ENCODE results near the gene TNNT2.

TNNT2 gene

DNA sequence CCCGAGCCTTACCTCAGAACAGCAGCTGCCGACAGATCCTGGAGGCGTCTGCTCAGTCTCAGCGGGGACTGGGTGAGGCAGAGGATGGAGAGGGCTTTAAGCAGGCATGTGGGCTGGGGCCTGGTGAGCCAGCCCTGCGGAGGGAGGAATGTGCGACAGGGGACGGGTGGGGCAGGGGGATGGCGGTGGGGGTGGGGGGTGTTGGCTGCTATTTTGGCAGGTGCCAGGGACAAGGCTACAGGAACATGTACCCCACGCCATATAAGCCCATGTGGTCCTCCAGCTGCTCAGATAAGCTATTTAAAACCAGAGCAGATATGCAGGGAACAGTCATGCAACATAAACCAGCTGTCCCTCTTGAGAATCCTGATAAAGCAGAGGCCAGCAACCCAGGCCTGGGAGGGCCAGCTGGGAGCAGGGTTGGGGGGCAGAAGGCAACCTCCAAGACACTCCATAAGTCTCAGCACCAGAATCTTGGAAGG lies at the start of gene TNNT2:
Gene TNNT2 (minus strand): TSS at position 70 of the 482 bp plus-strand sequence. CDS start 4,426 bp downstream, outside the sequence.
- Histone ChIP-seq H3K4me3 (ENCODE audit: low read depth, low read length) (no peak within 1 kb of the TSS), H3K36me3 (ENCODE audit: insufficient read depth, low read length) (no peaks in the 10 kb centered on the region), H3K27ac (ENCODE audit: low read depth, low read length) (no peak within 1 kb of the TSS), H3K4me1 (ENCODE audit: control insufficient read depth, insufficient read depth, low read length, unreplicated experiment) (no peaks in the 10 kb centered on the region), H3K79me2 (ENCODE audit: control insufficient read depth, insufficient read depth, low read length, unreplicated experiment) (no peaks in the 10 kb centered on the region), H2AFZ (ENCODE audit: low read length, unreplicated experiment) (no peak within 1 kb of the TSS), H3K27me3 (ENCODE audit: insufficient read depth, low read length) (peaks cover 37% of the 10 kb centered on the region)

- Histone ChIP-seq H3K27ac (ENCODE audit: low read depth, low read length) (no peak overlapping the region), H3K79me2 (ENCODE audit: control insufficient read depth, insufficient read depth, low read length, unreplicated experiment) (no peaks in the 10 kb centered on the region), H3K27me3 (ENCODE audit: insufficient read depth, low read length) (no peaks in the 10 kb centered on the region), H3K4me1 (ENCODE audit: control insufficient read depth, insufficient read depth, low read length, unreplicated experiment) (no peaks in the 10 kb centered on the region), H3K36me3 (ENCODE audit: insufficient read depth, low read length) (no peaks in the 10 kb centered on the region), H3K4me3 (ENCODE audit: low read depth, low read length) (no peak overlapping the region), H2AFZ (ENCODE audit: low read length, unreplicated experiment) (no peak overlapping the region)
Observed at GRCh38 chr1:201426479-201427310, 49.2 kb upstream of the TNNT2 start.

GRCh38 chr1:201424146-201424545 lies 46.7 kb upstream of the TNNT2 start:
- Histone ChIP-seq H3K79me2 (ENCODE audit: control insufficient read depth, insufficient read depth, low read length, unreplicated experiment) (no peaks in the 10 kb centered on the region), H2AFZ (ENCODE audit: low read length, unreplicated experiment) (no peak overlapping the region), H3K4me1 (ENCODE audit: control insufficient read depth, insufficient read depth, low read length, unreplicated experiment) (no peaks in the 10 kb centered on the region), H3K36me3 (ENCODE audit: insufficient read depth, low read length) (no peaks in the 10 kb centered on the region), H3K4me3 (ENCODE audit: low read depth, low read length) (no peak overlapping the region), H3K27ac (ENCODE audit: low read depth, low read length) (no peak overlapping the region), H3K27me3 (ENCODE audit: insufficient read depth, low read length) (peaks cover 19% of the 10 kb centered on the region)

DNA sequence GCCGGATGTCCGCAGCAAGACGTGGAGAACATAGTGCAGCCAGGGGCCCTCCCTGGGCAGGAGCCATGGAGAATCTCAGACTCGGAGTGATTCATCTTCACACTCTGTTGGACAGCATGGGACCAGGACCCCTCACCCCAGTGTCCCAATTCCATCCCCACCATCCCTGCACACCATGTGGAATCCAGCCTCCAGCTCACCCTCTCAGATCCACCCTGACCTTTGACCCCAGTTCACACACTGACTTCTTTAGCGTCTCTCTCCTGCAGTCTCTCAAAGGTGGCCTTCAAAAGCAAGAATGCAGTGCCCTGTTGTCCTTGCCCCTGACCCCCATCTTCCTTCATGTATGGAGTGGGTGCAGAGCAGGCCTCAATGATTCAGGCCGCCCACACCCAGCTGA lies 46.2 kb upstream of the TNNT2 start:
- H2AFZ ChIP-seq (ENCODE audit: low read length, unreplicated experiment): no peak overlapping the region
- no peak overlapping the region for H3K27ac ChIP-seq (ENCODE audit: low read depth, low read length)

GRCh38 chr1:201422436-201423030 lies 45.1 kb upstream of the TNNT2 start:
- H3K4me1 ChIP-seq (ENCODE audit: control insufficient read depth, insufficient read depth, low read length, unreplicated experiment): no peaks in the 10 kb centered on the region
- H3K4me3 ChIP-seq (ENCODE audit: low read depth, low read length): no peak overlapping the region
- peaks cover 29% of the 10 kb centered on the region for H3K27me3 ChIP-seq (ENCODE audit: insufficient read depth, low read length)
- no peaks in the 10 kb centered on the region for H3K36me3 ChIP-seq (ENCODE audit: insufficient read depth, low read length)
- H3K27ac ChIP-seq (ENCODE audit: low read depth, low read length): no peak overlapping the region
- H3K79me2 ChIP-seq (ENCODE audit: control insufficient read depth, insufficient read depth, low read length, unreplicated experiment): no peaks in the 10 kb centered on the region
- H2AFZ ChIP-seq (ENCODE audit: low read length, unreplicated experiment): no peak overlapping the region

More for the DNA sequence above, 46.2 kb upstream of the TNNT2 start:
- no peaks in the 10 kb centered on the region for H3K36me3 ChIP-seq (ENCODE audit: insufficient read depth, low read length)
- no peaks in the 10 kb centered on the region for H3K79me2 ChIP-seq (ENCODE audit: control insufficient read depth, insufficient read depth, low read length, unreplicated experiment)
- H3K27me3 ChIP-seq (ENCODE audit: insufficient read depth, low read length): peaks cover 23% of the 10 kb centered on the region
- H3K4me1 ChIP-seq (ENCODE audit: control insufficient read depth, insufficient read depth, low read length, unreplicated experiment): no peaks in the 10 kb centered on the region
- H3K4me3 ChIP-seq (ENCODE audit: low read depth, low read length): no peak overlapping the region

DNA sequence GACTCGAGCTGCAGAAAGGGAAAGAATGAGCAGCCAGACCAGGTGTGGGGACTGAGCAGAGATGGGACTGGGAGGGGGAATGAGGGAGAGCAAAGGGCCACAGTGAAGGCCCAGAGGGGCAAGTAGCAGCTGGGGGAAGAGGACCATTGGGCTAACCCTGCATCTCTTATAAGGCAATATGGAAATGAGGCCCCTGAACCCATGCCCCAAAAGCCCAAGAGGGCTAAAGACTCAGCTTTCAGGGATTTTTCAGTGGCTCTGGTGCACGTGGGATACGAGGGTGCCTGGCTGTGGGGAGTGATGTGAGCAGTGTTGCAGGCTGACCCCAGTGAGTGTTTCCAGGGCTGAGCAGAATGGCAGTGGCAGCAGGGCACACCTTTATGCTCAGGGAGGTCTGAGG lies 44.5 kb upstream of the TNNT2 start:
- Histone ChIP-seq H3K27ac (ENCODE audit: low read depth, low read length) (no peak overlapping the region), H3K36me3 (ENCODE audit: insufficient read depth, low read length) (no peaks in the 10 kb centered on the region), H3K79me2 (ENCODE audit: control insufficient read depth, insufficient read depth, low read length, unreplicated experiment) (no peaks in the 10 kb centered on the region), H3K27me3 (ENCODE audit: insufficient read depth, low read length) (peaks cover 34% of the 10 kb centered on the region), H2AFZ (ENCODE audit: low read length, unreplicated experiment) (no peak overlapping the region), H3K4me3 (ENCODE audit: low read depth, low read length) (no peak overlapping the region), H3K4me1 (ENCODE audit: control insufficient read depth, insufficient read depth, low read length, unreplicated experiment) (no peaks in the 10 kb centered on the region)

DNA sequence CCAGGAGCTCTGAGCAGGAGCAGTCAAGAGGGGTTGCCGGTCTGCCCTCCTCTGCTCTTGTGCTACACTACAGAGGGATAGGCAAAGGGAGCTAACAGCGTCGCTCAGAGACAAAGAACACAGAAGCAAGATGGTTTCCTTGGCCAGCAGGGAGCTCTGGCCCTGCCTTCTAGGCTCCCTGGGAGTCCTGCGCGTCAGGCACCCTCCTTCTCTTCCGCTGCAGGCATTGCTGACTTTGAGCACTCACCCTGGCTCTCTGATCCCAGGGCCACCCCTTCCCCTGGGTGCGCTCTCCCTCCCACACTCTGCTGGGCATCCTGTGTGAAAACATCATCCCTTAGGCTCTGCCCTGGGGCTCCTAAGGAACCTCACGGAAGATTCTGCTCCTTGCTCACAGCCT lies 43.6 kb upstream of the TNNT2 start:
- H3K36me3 ChIP-seq (ENCODE audit: insufficient read depth, low read length): no peaks in the 10 kb centered on the region
- H3K27ac ChIP-seq (ENCODE audit: low read depth, low read length): no peak overlapping the region
- H3K27me3 ChIP-seq (ENCODE audit: insufficient read depth, low read length): peaks cover 44% of the 10 kb centered on the region
- H3K79me2 ChIP-seq (ENCODE audit: control insufficient read depth, insufficient read depth, low read length, unreplicated experiment): no peaks in the 10 kb centered on the region
- no peak overlapping the region for H2AFZ ChIP-seq (ENCODE audit: low read length, unreplicated experiment)
- H3K4me3 ChIP-seq (ENCODE audit: low read depth, low read length): no peak overlapping the region
- no peaks in the 10 kb centered on the region for H3K4me1 ChIP-seq (ENCODE audit: control insufficient read depth, insufficient read depth, low read length, unreplicated experiment)

DNA sequence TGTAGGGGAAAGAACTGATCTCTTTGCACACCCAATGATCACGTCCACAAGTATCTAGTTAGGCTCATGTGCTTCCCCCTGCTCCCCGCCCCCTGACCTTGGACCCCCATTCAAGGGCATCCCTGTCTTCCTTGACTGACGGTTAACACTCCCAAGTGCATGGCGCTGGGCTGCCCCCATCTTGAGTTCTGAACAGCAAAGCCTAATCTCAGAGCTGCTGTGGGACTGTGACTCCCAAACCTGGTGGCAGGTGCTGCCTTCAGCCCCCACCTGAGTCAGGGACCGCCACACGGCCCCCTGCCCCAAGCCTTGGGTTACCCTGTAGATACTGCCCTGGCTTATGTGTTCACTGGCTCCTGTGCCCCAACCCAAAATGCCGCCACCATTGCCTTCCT lies 43.1 kb upstream of the TNNT2 start:
- no peak overlapping the region for H3K27ac ChIP-seq (ENCODE audit: low read depth, low read length)

DNA sequence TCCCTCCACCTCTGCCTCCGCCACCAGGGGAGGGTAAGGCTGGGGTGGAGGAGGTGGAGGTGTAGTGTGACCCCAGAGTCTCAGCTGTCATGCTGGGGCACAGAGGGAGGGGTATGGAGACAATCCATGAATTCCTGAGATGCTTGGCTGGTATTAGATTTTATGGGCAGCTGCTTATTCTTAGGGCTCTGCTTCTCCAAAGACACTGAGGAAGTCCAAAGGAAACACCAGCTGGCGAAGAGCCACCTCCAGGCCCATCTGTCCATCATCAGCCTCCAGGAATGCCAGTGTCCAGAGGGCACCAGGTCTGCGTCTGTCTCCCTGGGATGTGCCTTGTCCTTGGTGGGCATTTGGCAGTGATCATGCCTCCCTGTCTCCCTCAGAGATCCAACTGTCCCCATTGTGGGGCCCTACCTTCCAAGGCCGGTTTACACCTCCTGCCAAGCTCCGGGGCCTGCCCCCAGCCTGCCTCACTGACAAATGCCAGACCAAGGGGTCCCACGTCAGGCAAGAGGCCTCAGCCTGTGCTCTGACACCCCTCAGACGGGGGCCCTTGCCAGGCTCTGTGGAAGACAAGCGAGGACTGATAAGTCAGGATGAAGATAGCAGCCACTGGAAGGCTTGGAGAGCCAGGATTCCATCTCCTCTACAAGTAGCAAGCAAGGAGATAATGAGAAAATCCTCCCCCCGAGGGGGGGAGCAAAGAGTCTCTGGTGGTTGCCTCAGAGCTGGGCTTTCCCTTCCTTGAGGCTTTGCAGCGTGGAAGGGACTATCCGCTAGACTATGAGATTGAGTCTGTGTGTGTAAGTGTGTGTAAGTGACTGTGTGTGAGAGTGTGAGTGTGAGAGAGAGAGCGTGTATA lies 42.5 kb upstream of the TNNT2 start:
- H3K27me3 ChIP-seq (ENCODE audit: insufficient read depth, low read length): peaks cover 54% of the 10 kb centered on the region
- no peak overlapping the region for H3K4me3 ChIP-seq (ENCODE audit: low read depth, low read length)
- no peak overlapping the region for H3K27ac ChIP-seq (ENCODE audit: low read depth, low read length)
- no peaks in the 10 kb centered on the region for H3K4me1 ChIP-seq (ENCODE audit: control insufficient read depth, insufficient read depth, low read length, unreplicated experiment)
- no peak overlapping the region for H2AFZ ChIP-seq (ENCODE audit: low read length, unreplicated experiment)
- H3K36me3 ChIP-seq (ENCODE audit: insufficient read depth, low read length): no peaks in the 10 kb centered on the region
- H3K79me2 ChIP-seq (ENCODE audit: control insufficient read depth, insufficient read depth, low read length, unreplicated experiment): no peaks in the 10 kb centered on the region

More for the DNA sequence above, 43.1 kb upstream of the TNNT2 start:
- Histone ChIP-seq H3K4me1 (ENCODE audit: control insufficient read depth, insufficient read depth, low read length, unreplicated experiment) (no peaks in the 10 kb centered on the region), H3K36me3 (ENCODE audit: insufficient read depth, low read length) (no peaks in the 10 kb centered on the region), H3K4me3 (ENCODE audit: low read depth, low read length) (no peak overlapping the region), H3K79me2 (ENCODE audit: control insufficient read depth, insufficient read depth, low read length, unreplicated experiment) (no peaks in the 10 kb centered on the region), H2AFZ (ENCODE audit: low read length, unreplicated experiment) (no peak overlapping the region), H3K27me3 (ENCODE audit: insufficient read depth, low read length) (peaks cover 48% of the 10 kb centered on the region)

DNA sequence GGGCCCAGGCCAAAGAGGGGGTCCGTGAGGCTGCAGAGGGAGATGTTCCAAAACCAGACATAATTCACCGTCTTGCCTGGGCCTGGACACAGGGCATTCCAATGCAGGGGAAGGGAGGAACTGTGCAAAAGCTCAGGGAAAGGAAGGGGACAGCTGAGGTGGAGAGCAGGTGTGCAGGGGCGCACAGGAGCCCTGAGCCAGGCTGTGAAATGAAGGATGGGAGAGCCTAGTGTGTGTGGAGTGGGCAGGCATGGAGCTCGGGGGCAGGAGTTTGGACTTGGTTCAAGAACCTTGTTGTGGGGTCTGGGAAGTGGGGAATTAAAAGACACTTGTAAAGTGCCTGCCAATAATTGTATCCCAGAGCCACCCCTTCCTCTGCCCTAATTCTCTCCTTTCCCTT lies 41.8 kb upstream of the TNNT2 start:
- Histone ChIP-seq H3K27me3 (ENCODE audit: insufficient read depth, low read length) (peaks cover 61% of the 10 kb centered on the region), H3K4me3 (ENCODE audit: low read depth, low read length) (no peak overlapping the region), H3K79me2 (ENCODE audit: control insufficient read depth, insufficient read depth, low read length, unreplicated experiment) (no peaks in the 10 kb centered on the region), H3K4me1 (ENCODE audit: control insufficient read depth, insufficient read depth, low read length, unreplicated experiment) (no peaks in the 10 kb centered on the region), H2AFZ (ENCODE audit: low read length, unreplicated experiment) (no peak overlapping the region), H3K27ac (ENCODE audit: low read depth, low read length) (no peak overlapping the region), H3K36me3 (ENCODE audit: insufficient read depth, low read length) (no peaks in the 10 kb centered on the region)
